ENCODE data around the gene ALPP.
"Not testable (repeated sequence)": the region's sequence is repeated elsewhere in the genome, so short reads cannot be mapped to it uniquely, and the experiment has no call there.

The ALPP gene

GRCh38 chr2:232363784-232364615 is 14.6 kb upstream of the ALPP start:
- no peak for DNase-seq (ENCODE audit: low spot score)

GRCh38 chr2:232364806-232365594 is 13.6 kb upstream of the ALPP start:
- DNase-seq (ENCODE audit: low spot score) = not testable (repeated sequence)

GRCh38 chr2:232365621-232366321 is 12.8 kb upstream of the ALPP start:
- DNase-seq (ENCODE audit: low spot score) = no peak

- DNase-seq (ENCODE audit: low spot score) = not testable (repeated sequence)
Observed at GRCh38 chr2:232366461-232366860, 12.1 kb upstream of the ALPP start.

- no peak for DNase-seq (ENCODE audit: low spot score)
Observed at GRCh38 chr2:232367016-232367415, 11.5 kb upstream of the ALPP start.

- no peak for DNase-seq (ENCODE audit: low spot score)
Observed at GRCh38 chr2:232367591-232368233, 10.8 kb upstream of the ALPP start.

- no peak for DNase-seq (ENCODE audit: low spot score)
Observed at GRCh38 chr2:232368311-232368731, 10.2 kb upstream of the ALPP start.

- no peak for DNase-seq (ENCODE audit: low spot score)
Observed at GRCh38 chr2:232369126-232369951, 9.2 kb upstream of the ALPP start.

- not testable (repeated sequence) for DNase-seq (ENCODE audit: low spot score)
Observed at GRCh38 chr2:232370007-232370406, 8.5 kb upstream of the ALPP start.

GRCh38 chr2:232372231-232373208 is 6.0 kb upstream of the ALPP start:
- DNase-seq (ENCODE audit: low spot score) = no peak

- no peak for DNase-seq (ENCODE audit: low spot score)
Observed at GRCh38 chr2:232374356-232374755, 4.2 kb upstream of the ALPP start.

- no peak for DNase-seq (ENCODE audit: low spot score)
Observed at GRCh38 chr2:232375164-232375563, 3.4 kb upstream of the ALPP start.

GRCh38 chr2:232376260-232376659 is 2.3 kb upstream of the ALPP start:
- DNase-seq (ENCODE audit: low spot score) = no peak

- DNase-seq (ENCODE audit: low spot score) = no peak
Observed at GRCh38 chr2:232376713-232377112, 1.8 kb upstream of the ALPP start.

- DNase-seq (ENCODE audit: low spot score) = no peak
Observed at GRCh38 chr2:232377319-232377718, 1.2 kb upstream of the ALPP start.

GRCh38 chr2:232377841-232378734 is 463 bp upstream of the ALPP start:
- no peak for DNase-seq (ENCODE audit: low spot score)

- not testable (repeated sequence) for DNase-seq (ENCODE audit: low spot score)
Observed at GRCh38 chr2:232379610-232380590, 1.3 kb downstream of the ALPP start.

Measured in Ammon's horn (tissue), 1 donor.